Measurements from ENCODE around the gene CCR9. TPM values are rescaled to one million over a fixed set of nuclear protein-coding genes. Genes with fewer than 3 reads are reported as not detected.

The CCR9 gene
- total and polyA plus RNA-seq, 2 experiments from 2014 or later = not detected

DNA sequence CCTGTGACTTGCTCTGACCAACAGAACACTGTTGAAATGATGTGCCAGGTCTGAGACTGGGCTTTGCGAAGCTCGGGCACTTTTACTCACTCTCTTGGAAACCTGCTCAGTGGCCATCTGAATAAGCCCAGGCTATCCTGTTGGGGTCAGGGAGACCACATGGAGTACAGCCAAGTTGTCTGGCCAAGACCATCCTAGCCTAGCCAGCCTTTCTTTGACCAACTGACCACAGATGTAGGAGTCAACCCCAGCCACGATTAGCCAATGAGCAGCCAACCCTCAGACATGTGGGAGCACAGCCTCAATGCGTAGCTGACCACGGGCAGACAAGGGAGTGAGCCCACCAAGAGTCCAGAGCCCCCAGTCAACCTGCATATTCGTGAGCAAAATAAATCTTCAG is 26.1 kb downstream of the CCR9 start:
- Histone ChIP-seq H3K36me3 (ENCODE audit: low read depth) (no peaks in the 10 kb centered on the region), H2AFZ (no peak overlapping the region), H3K9ac (no peak overlapping the region), H3F3A (ENCODE audit: insufficient read depth) (peaks cover 3% of the 10 kb centered on the region; the same call in 1 of the 2 replicates), H3K27me3 (replicated peaks; ENCODE audit: insufficient read depth) (no peaks in the 10 kb centered on the region), H4K20me1 (ENCODE audit: insufficient read depth) (no peaks in the 10 kb centered on the region), H3K4me2 (ENCODE audit: unreplicated experiment) (no peak overlapping the region), H3K4me3 (no peak overlapping the region), H3K9me2 (ENCODE audit: insufficient read depth) (no peaks in the 10 kb centered on the region), H3K9me3 (ENCODE audit: low read depth) (no peaks in the 10 kb centered on the region), H3K27ac (no peak overlapping the region), H3K4me1 (ENCODE audit: insufficient read depth) (peaks cover 18% of the 10 kb centered on the region), H3K79me2 (ENCODE audit: insufficient read depth) (no peaks in the 10 kb centered on the region)
- TF ChIP-seq EZH2 (IDR thresholded peaks at IDR 0.05; ENCODE audit: insufficient read depth, poor library complexity, severe bottlenecking) = no peak
- TF ChIP-seq EZH2phosphoT487 (IDR thresholded peaks at IDR 0.05; ENCODE audit: insufficient read depth, low read depth) = no peak
- in situ Hi-C loops (cut with MboI) = no loop called here
- WGBS, 2 experiments (ENCODE audit: low coverage in 1 of 2, low lambda C conversion rate in 2 of 2, missing lambda C conversion rate in 2 of 2) = 71 to 78% methylated on average over 5 to 6 of the region's 6 CpGs
- DNase-seq = no peak

GRCh38 chr3:45914362-45915058 is 28.2 kb downstream of the CCR9 start:
- Histone ChIP-seq H3K27ac (no peak overlapping the region), H3K4me1 (ENCODE audit: insufficient read depth) (peaks cover 10% of the 10 kb centered on the region), H3K9me2 (ENCODE audit: insufficient read depth) (no peaks in the 10 kb centered on the region), H3K9me3 (ENCODE audit: low read depth) (no peaks in the 10 kb centered on the region), H3K27me3 (replicated peaks; ENCODE audit: insufficient read depth) (no peaks in the 10 kb centered on the region), H2AFZ (no peak overlapping the region), H4K20me1 (ENCODE audit: insufficient read depth) (no peaks in the 10 kb centered on the region), H3K36me3 (ENCODE audit: low read depth) (no peaks in the 10 kb centered on the region), H3K9ac (no peak overlapping the region), H3K4me2 (ENCODE audit: unreplicated experiment) (no peak overlapping the region), H3K79me2 (ENCODE audit: insufficient read depth) (no peaks in the 10 kb centered on the region), H3F3A (ENCODE audit: insufficient read depth) (no peaks in the 10 kb centered on the region), H3K4me3 (no peak overlapping the region)
- no peak for DNase-seq
- 90 to 92% methylated on average over 7 of the region's 7 CpGs for WGBS, 2 experiments (ENCODE audit: low coverage in 1 of 2, low lambda C conversion rate in 2 of 2, missing lambda C conversion rate in 2 of 2)
- TF ChIP-seq EZH2 (IDR thresholded peaks at IDR 0.05; ENCODE audit: insufficient read depth, poor library complexity, severe bottlenecking) (no peak), EZH2phosphoT487 (IDR thresholded peaks at IDR 0.05; ENCODE audit: insufficient read depth, low read depth) (no peak)
- in situ Hi-C loops (cut with MboI) = no loop called here

DNA sequence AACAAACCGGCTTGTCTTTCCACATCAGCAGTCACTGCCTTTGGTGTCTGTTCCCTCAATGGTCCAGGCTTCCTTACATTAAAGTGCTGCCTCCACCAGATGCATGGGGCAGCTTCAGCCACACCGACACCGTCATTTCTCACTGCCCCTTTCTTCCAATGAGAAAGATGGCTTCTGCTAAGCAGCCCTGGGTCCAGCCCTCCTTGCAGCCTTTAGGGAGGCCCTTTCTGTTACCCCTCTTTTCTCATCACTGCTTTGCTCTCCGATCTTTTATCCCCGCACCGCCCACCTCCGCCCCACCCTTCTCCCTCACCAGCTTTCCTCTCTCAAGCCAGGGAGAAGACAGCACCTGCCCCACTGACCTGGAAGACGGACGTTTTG is 28.7 kb downstream of the CCR9 start:
- no peak overlapping the region for H2AFZ ChIP-seq
- TF ChIP-seq EZH2phosphoT487 (IDR thresholded peaks at IDR 0.05; ENCODE audit: insufficient read depth, low read depth) = no peak
- no peak for TF ChIP-seq EZH2 (IDR thresholded peaks at IDR 0.05; ENCODE audit: insufficient read depth, poor library complexity, severe bottlenecking)
- no peak overlapping the region for H3K4me3 ChIP-seq
- DNase-seq = no peak
- 87 to 91% methylated on average over 9 of the region's 9 CpGs for WGBS, 2 experiments (ENCODE audit: low coverage in 1 of 2, low lambda C conversion rate in 2 of 2, missing lambda C conversion rate in 2 of 2)
- in situ Hi-C loops (cut with MboI) = no loop called here
- H3K36me3 ChIP-seq (ENCODE audit: low read depth) = no peaks in the 10 kb centered on the region
- no peak overlapping the region for H3K4me2 ChIP-seq (ENCODE audit: unreplicated experiment)
- peaks cover 10% of the 10 kb centered on the region for H3K4me1 ChIP-seq (ENCODE audit: insufficient read depth)
- no peaks in the 10 kb centered on the region for H3K9me3 ChIP-seq (ENCODE audit: low read depth)
- H3K27ac ChIP-seq = no peak overlapping the region
- no peaks in the 10 kb centered on the region for H4K20me1 ChIP-seq (ENCODE audit: insufficient read depth)
- H3K27me3 ChIP-seq (replicated peaks; ENCODE audit: insufficient read depth) = no peaks in the 10 kb centered on the region
- H3F3A ChIP-seq (ENCODE audit: insufficient read depth) = no peaks in the 10 kb centered on the region
- H3K9ac ChIP-seq = no peak overlapping the region; the same call in 1 of the 2 replicates
- no peaks in the 10 kb centered on the region for H3K9me2 ChIP-seq (ENCODE audit: insufficient read depth)
- no peaks in the 10 kb centered on the region for H3K79me2 ChIP-seq (ENCODE audit: insufficient read depth)

DNA sequence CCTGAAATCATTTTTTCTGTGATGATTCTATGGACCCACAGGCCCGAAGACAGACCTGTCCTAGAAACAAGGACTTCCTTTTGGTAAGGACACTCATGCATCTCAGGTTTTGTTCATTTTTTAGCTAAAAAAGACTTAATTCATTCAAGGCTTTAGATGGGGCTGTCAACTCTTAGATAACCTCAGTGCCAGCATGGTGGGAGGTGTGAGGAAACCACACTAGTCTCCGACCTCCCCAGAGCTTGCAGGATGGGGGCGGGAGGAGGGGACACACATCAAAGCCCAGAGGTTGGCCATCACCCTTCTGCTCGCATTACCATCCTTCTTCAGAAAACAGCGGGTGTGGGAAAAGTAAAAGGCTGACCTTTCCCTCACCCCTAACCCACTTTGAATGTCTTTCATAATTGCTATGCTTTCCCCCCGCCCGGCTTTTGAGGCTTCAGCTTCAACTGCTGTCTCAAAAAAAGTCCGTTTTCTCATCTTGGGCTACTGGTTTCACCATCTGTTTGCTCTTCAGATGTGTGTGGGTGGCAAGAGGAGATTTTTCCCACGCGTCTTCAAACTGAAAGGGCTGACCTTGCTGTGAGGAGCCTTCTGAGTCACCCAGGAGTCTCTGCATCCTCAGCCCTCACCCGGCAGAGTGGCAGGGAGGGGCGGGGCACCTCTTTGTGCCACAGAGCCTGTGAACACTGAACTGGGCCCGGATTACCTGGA is 29.3 kb downstream of the CCR9 start:
- H2AFZ ChIP-seq = no peak overlapping the region

More for the DNA sequence above, 29.3 kb downstream of the CCR9 start:
- no peaks in the 10 kb centered on the region for H3K27me3 ChIP-seq (replicated peaks; ENCODE audit: insufficient read depth)
- H3K79me2 ChIP-seq (ENCODE audit: insufficient read depth) = no peaks in the 10 kb centered on the region
- peak; percentile 98 for DNase-seq
- H3K4me3 ChIP-seq = 0 out of 2 replicates have a peak overlapping the region, but pooled peaks have one; percentile 15
- no peaks in the 10 kb centered on the region for H4K20me1 ChIP-seq (ENCODE audit: insufficient read depth)
- no peak overlapping the region for H3K27ac ChIP-seq
- H3K9me3 ChIP-seq (ENCODE audit: low read depth) = no peaks in the 10 kb centered on the region
- H3K9me2 ChIP-seq (ENCODE audit: insufficient read depth) = no peaks in the 10 kb centered on the region
- no peaks in the 10 kb centered on the region for H3F3A ChIP-seq (ENCODE audit: insufficient read depth)
- H3K4me2 ChIP-seq (ENCODE audit: unreplicated experiment) = peak overlapping the region; percentile 26
- H3K36me3 ChIP-seq (ENCODE audit: low read depth) = no peaks in the 10 kb centered on the region
- TF ChIP-seq EZH2phosphoT487 (IDR thresholded peaks at IDR 0.05; ENCODE audit: insufficient read depth, low read depth) (no peak), EZH2 (IDR thresholded peaks at IDR 0.05; ENCODE audit: insufficient read depth, poor library complexity, severe bottlenecking) (no peak)
- H3K9ac ChIP-seq = peak overlapping the region; percentile 43
- H3K4me1 ChIP-seq (ENCODE audit: insufficient read depth) = peaks cover 10% of the 10 kb centered on the region
- in situ Hi-C loops (cut with MboI) = no loop called here
- WGBS, 2 experiments (ENCODE audit: low coverage in 1 of 2, low lambda C conversion rate in 2 of 2, missing lambda C conversion rate in 2 of 2) = 32% methylated on average over 11 to 13 of the region's 13 CpGs

Measured in GM23248 (cell line).